Stimulated activated CD4-positive, alpha-beta T cell treated with anti-CD3 and anti-CD28 coated beads, Interleukin-2, amount 100 ng/mL, for 48 hours (primary cell): ENCODE results near the gene ITLN2.
A peak's percentile ranks its signal among the peaks of the same experiment; 100 is the strongest.
"Not testable (repeated sequence)": the region's sequence is repeated elsewhere in the genome, so short reads cannot be mapped to it uniquely, and the experiment has no call there.

ENCODE experiments used
- DNase-seq, 2 donors: peaks; one replicate each; pipeline ENCODE4 v3.0.0-alpha.2; 2020

The ITLN2 gene

GRCh38 chr1:160954158-160955104, at the start of gene ITLN2:
Gene ITLN2 (minus strand): TSS chr1:160954809. CDS start chr1:160954741, 68 bp downstream.
- peak; percentile 28 to 30 for DNase-seq

- DNase-seq: no peak
Measured at GRCh38 chr1:161001525-161001924, 46.9 kb upstream of the ITLN2 start.

- no peak for DNase-seq
Measured at GRCh38 chr1:161000736-161001480, 46.3 kb upstream of the ITLN2 start.

GRCh38 chr1:160999376-160999775, 44.8 kb upstream of the ITLN2 start:
- DNase-seq: no peak

- no peak for DNase-seq
Measured at GRCh38 chr1:160997323-160998038, 42.9 kb upstream of the ITLN2 start.

GRCh38 chr1:160996178-160996577, 41.6 kb upstream of the ITLN2 start:
- no peak for DNase-seq

GRCh38 chr1:160993544-160994193, 39.1 kb upstream of the ITLN2 start:
- DNase-seq: no peak

- not testable (repeated sequence) for DNase-seq
Measured at GRCh38 chr1:160992036-160992435, 37.4 kb upstream of the ITLN2 start.

- no peak for DNase-seq
Measured at GRCh38 chr1:160987359-160988050, 32.9 kb upstream of the ITLN2 start.

GRCh38 chr1:160985723-160986122, 31.1 kb upstream of the ITLN2 start:
- no peak for DNase-seq

GRCh38 chr1:160981584-160982411, 27.2 kb upstream of the ITLN2 start:
- no peak for DNase-seq

GRCh38 chr1:160979286-160979685, 24.7 kb upstream of the ITLN2 start:
- no peak for DNase-seq

- DNase-seq: no peak
Measured at GRCh38 chr1:160978510-160978927, 23.9 kb upstream of the ITLN2 start.

- no peak for DNase-seq
Measured at GRCh38 chr1:160975026-160975425, 20.4 kb upstream of the ITLN2 start.

- no peak for DNase-seq
Measured at GRCh38 chr1:160973491-160973890, 18.9 kb upstream of the ITLN2 start.

- no peak for DNase-seq
Measured at GRCh38 chr1:160972939-160973338, 18.3 kb upstream of the ITLN2 start.

- peak; percentile 21 to 28 for DNase-seq
Measured at GRCh38 chr1:160971618-160972056, 17.0 kb upstream of the ITLN2 start.

- no peak for DNase-seq
Measured at GRCh38 chr1:160963521-160963920, 8.9 kb upstream of the ITLN2 start.

GRCh38 chr1:160961419-160961818, 6.8 kb upstream of the ITLN2 start:
- DNase-seq: no peak

- no peak for DNase-seq
Measured at GRCh38 chr1:160956966-160957365, 2.4 kb upstream of the ITLN2 start.

- no peak for DNase-seq
Measured at GRCh38 chr1:160953030-160953429, 1.6 kb downstream of the ITLN2 start.
